GM12878 (cell line): ENCODE measurements around the gene PRR14L. TPM values are rescaled to one million over a fixed set of nuclear protein-coding genes. Genes with fewer than 3 reads are reported as not detected.

Source experiments
- CREM ChIP-seq: IDR thresholded peaks from 2 replicates; pipeline ENCODE4 v1.6.1; 2014; ENCODE audit warnings: antibody characterized with exemption, low read depth
- EED ChIP-seq: sonication (generic); IDR thresholded peaks from 2 replicates; pipeline ENCODE4 v1.6.1; 2016; ENCODE audit warnings: antibody characterized with exemption, low read depth
- HCFC1 ChIP-seq: fragments of 150-350 bp; IDR thresholded peaks from 2 replicates; pipeline ENCODE4 v1.6.1; 2014; ENCODE audit warnings: low read length
- HDGF ChIP-seq: fragments of 450-650 bp; IDR thresholded peaks from 2 replicates; pipeline ENCODE4 v1.6.1; 2016; ENCODE audit warnings: antibody characterized with exemption
- IRF4 ChIP-seq: IDR thresholded peaks from 2 replicates; pipeline ENCODE4 v1.6.1; 2011; ENCODE audit warnings: low read depth, low read length
- KDM1A ChIP-seq: fragments of 200-600 bp; sonication (generic); IDR thresholded peaks from 2 replicates; pipeline ENCODE4 v1.6.1; 2016; ENCODE audit warnings: borderline replicate concordance
- RAD21 ChIP-seq: IDR thresholded peaks from 2 replicates; pipeline ENCODE4 v1.6.1; 2011; ENCODE audit warnings: mild to moderate bottlenecking, low read depth, low read length, moderate library complexity; ENCODE audit not compliant: insufficient read depth
- RB1 ChIP-seq: fragments of 450-650 bp; formaldehyde crosslinking; IDR thresholded peaks from 2 replicates; pipeline ENCODE4 v1.6.1; 2017; ENCODE audit warnings: mild to moderate bottlenecking, borderline replicate concordance
- SIX5 ChIP-seq: IDR thresholded peaks from 2 replicates; pipeline ENCODE4 v1.6.1; 2011; ENCODE audit warnings: mild to moderate bottlenecking, low read depth, low read length, moderate library complexity; ENCODE audit not compliant: severe bottlenecking
- SREBF1 ChIP-seq: IDR thresholded peaks from 2 replicates; pipeline ENCODE4 v1.6.1; 2012; ENCODE audit warnings: mild to moderate bottlenecking, low read length
- WRNIP1 ChIP-seq: IDR thresholded peaks from 2 replicates; pipeline ENCODE4 v1.6.1; 2011; ENCODE audit warnings: low read depth, low read length, improper control_type of control experiment, borderline replicate concordance
- polyA plus RNA-seq, 11 experiments: library from polyadenylated mRNA; depleted of rRNA in 4 of 11; unstranded in 6 of 11; stranded (reverse) in 5 of 11; fragments of >200 nt; fragmentation: Nextera tagmentation in 4 of 11; fragmentation: Illumina TruSeq in 1 of 11; extraction: Ambion mirVana in 4 of 11; extraction: Trizol in 1 of 11; gene quantifications; 1 replicate in 1 of 11; 2 replicates in 10 of 11; pipeline versions ENCODE4 v1.2.1 to v1.2.3, GENCODE V29; 2011 to 2016; ENCODE audit warnings: inconsistent platforms in 2 of 11, missing spikeins in 2 of 11, low read depth in 1 of 11
- total RNA-seq, 4 experiments: library from RNA; depleted of rRNA in 3 of 4; stranded (reverse); fragments of >200 nt in 3 of 4; fragmentation: Illumina TruSeq in 1 of 4; extraction: Trizol in 1 of 4; gene quantifications; 2 replicates each; pipeline versions ENCODE4 v1.2.1 to v1.2.3, GENCODE V29; 2013 to 2021
- TF ChIP-seq, protein P1 (sequence below): IDR thresholded peaks from 2 replicates; pipeline ENCODE4 v1.6.1; 2012; ENCODE audit warnings: improper control_type of control experiment, low read depth, low read length; ENCODE audit not compliant: insufficient replicate concordance
- TF ChIP-seq, protein P2 (sequence below): fragments of 450-650 bp; IDR thresholded peaks from 2 replicates; pipeline ENCODE4 v1.6.1; 2016; ENCODE audit warnings: mild to moderate bottlenecking
- TF ChIP-seq, protein P3 (sequence below): IDR thresholded peaks from 2 replicates; pipeline ENCODE4 v1.6.1; 2012; ENCODE audit warnings: low read depth, low read length, improper control_type of control experiment
- TF ChIP-seq, protein P4 (sequence below), 3 experiments: IDR thresholded peaks in 2 of 3; conservative IDR thresholded peaks in 1 of 3; 2 replicates each; pipeline ENCODE4 v1.5.1; 2011; ENCODE audit warnings: low read depth in 3 of 3, low read length in 3 of 3, mild to moderate bottlenecking in 3 of 3, control low read depth in 2 of 3, moderate library complexity in 2 of 3, inconsistent platforms in 1 of 3, mixed read lengths in 1 of 3; ENCODE audit not compliant: control insufficient read depth in 2 of 3, insufficient read depth in 1 of 3; ENCODE audit errors: extremely low read depth in 1 of 3
- TF ChIP-seq, protein P5 (sequence below): fragments of 450-650 bp; IDR thresholded peaks from 2 replicates; pipeline ENCODE4 v1.6.1; 2017; ENCODE audit warnings: mild to moderate bottlenecking, low read depth, inconsistent platforms; ENCODE audit not compliant: poor library complexity, severe bottlenecking

Gene PRR14L
- total and polyA plus RNA-seq, 10 of the 15 experiments (the other 5 are each of a cell fraction or from before 2014, with no cell fraction given), result 4.2 to 49.0 (median 21.4) TPM

DNA sequence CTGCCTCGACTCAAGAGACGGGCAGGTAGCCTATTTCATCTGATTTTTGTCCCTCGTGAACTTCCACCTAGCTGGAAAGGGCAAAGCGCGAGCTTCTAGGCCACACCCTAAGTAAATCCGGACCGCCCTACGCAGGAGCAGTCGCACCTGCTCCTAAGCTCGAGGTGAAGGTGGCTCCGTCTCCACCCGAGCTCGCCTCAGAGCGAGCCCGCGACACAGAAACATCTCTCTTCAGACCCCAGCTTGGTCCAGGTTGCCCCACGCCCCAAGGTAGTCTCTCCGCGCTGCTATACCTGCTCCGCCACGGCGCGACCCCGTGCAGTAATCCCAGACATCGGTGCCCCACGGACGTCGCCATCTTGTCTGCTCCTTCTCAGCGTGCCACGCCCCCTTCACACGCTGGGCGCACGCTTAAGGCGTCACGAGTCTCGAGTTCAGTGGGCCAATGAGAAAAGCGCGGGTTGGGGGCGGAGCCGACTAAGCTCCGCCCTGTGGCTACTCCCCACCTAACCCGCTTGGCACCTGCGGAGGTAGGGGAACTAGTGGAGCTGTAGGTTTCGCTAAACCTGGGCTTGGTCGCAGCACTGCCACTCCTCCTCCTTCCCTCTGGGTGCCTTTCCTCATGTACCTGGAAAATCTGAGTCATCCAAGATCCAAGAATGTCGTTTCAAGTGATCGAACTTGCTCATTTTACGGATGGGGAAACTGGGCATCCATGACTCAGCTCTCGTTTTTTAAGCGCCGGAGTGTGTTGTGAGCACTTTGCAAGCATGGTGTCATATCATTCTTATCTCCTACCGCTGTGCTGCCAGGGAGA is 87.9 kb downstream of the PRR14L start, which contains the start of gene PISD (continued):
- TF ChIP-seq, protein P1, sequence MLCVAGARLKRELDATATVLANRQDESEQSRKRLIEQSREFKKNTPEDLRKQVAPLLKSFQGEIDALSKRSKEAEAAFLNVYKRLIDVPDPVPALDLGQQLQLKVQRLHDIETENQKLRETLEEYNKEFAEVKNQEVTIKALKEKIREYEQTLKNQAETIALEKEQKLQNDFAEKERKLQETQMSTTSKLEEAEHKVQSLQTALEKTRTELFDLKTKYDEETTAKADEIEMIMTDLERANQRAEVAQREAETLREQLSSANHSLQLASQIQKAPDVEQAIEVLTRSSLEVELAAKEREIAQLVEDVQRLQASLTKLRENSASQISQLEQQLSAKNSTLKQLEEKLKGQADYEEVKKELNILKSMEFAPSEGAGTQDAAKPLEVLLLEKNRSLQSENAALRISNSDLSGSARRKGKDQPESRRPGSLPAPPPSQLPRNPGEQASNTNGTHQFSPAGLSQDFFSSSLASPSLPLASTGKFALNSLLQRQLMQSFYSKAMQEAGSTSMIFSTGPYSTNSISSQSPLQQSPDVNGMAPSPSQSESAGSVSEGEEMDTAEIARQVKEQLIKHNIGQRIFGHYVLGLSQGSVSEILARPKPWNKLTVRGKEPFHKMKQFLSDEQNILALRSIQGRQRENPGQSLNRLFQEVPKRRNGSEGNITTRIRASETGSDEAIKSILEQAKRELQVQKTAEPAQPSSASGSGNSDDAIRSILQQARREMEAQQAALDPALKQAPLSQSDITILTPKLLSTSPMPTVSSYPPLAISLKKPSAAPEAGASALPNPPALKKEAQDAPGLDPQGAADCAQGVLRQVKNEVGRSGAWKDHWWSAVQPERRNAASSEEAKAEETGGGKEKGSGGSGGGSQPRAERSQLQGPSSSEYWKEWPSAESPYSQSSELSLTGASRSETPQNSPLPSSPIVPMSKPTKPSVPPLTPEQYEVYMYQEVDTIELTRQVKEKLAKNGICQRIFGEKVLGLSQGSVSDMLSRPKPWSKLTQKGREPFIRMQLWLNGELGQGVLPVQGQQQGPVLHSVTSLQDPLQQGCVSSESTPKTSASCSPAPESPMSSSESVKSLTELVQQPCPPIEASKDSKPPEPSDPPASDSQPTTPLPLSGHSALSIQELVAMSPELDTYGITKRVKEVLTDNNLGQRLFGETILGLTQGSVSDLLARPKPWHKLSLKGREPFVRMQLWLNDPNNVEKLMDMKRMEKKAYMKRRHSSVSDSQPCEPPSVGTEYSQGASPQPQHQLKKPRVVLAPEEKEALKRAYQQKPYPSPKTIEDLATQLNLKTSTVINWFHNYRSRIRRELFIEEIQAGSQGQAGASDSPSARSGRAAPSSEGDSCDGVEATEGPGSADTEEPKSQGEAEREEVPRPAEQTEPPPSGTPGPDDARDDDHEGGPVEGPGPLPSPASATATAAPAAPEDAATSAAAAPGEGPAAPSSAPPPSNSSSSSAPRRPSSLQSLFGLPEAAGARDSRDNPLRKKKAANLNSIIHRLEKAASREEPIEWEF, result no peak
- TF ChIP-seq EED, result no peak
- peak; percentile 70; the same call in 1 of the 2 replicates for TF ChIP-seq HDGF
- TF ChIP-seq HCFC1, result peak; percentile 76
- TF ChIP-seq IRF4, result no peak
- no peak for TF ChIP-seq RAD21
- peak; percentile 99 for TF ChIP-seq CREM
- TF ChIP-seq, protein P2, sequence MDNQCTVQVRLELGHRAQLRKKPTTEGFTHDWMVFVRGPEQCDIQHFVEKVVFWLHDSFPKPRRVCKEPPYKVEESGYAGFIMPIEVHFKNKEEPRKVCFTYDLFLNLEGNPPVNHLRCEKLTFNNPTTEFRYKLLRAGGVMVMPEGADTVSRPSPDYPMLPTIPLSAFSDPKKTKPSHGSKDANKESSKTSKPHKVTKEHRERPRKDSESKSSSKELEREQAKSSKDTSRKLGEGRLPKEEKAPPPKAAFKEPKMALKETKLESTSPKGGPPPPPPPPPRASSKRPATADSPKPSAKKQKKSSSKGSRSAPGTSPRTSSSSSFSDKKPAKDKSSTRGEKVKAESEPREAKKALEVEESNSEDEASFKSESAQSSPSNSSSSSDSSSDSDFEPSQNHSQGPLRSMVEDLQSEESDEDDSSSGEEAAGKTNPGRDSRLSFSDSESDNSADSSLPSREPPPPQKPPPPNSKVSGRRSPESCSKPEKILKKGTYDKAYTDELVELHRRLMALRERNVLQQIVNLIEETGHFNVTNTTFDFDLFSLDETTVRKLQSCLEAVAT, result peak; percentile 71; the same call in 1 of the 2 replicates
- TF ChIP-seq SIX5, result peak; percentile 37
- peak; percentile 72 for TF ChIP-seq RB1
- TF ChIP-seq SREBF1, result no peak
- TF ChIP-seq, protein P3, sequence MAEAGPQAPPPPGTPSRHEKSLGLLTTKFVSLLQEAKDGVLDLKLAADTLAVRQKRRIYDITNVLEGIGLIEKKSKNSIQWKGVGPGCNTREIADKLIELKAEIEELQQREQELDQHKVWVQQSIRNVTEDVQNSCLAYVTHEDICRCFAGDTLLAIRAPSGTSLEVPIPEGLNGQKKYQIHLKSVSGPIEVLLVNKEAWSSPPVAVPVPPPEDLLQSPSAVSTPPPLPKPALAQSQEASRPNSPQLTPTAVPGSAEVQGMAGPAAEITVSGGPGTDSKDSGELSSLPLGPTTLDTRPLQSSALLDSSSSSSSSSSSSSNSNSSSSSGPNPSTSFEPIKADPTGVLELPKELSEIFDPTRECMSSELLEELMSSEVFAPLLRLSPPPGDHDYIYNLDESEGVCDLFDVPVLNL, result no peak
- no peak for TF ChIP-seq WRNIP1
- no peak for TF ChIP-seq KDM1A
- TF ChIP-seq, protein P4, sequence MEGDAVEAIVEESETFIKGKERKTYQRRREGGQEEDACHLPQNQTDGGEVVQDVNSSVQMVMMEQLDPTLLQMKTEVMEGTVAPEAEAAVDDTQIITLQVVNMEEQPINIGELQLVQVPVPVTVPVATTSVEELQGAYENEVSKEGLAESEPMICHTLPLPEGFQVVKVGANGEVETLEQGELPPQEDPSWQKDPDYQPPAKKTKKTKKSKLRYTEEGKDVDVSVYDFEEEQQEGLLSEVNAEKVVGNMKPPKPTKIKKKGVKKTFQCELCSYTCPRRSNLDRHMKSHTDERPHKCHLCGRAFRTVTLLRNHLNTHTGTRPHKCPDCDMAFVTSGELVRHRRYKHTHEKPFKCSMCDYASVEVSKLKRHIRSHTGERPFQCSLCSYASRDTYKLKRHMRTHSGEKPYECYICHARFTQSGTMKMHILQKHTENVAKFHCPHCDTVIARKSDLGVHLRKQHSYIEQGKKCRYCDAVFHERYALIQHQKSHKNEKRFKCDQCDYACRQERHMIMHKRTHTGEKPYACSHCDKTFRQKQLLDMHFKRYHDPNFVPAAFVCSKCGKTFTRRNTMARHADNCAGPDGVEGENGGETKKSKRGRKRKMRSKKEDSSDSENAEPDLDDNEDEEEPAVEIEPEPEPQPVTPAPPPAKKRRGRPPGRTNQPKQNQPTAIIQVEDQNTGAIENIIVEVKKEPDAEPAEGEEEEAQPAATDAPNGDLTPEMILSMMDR (IDR thresholded peaks at IDR 0.05 in 2 of 3, conservative IDR thresholded peaks at IDR 0.05 in 1 of 3; ENCODE audit: control insufficient read depth in 2 of 3, extremely low read depth in 1 of 3, insufficient read depth in 1 of 3, low read depth in 3 of 3, low read length in 3 of 3), result no peak
- TF ChIP-seq, protein P5, sequence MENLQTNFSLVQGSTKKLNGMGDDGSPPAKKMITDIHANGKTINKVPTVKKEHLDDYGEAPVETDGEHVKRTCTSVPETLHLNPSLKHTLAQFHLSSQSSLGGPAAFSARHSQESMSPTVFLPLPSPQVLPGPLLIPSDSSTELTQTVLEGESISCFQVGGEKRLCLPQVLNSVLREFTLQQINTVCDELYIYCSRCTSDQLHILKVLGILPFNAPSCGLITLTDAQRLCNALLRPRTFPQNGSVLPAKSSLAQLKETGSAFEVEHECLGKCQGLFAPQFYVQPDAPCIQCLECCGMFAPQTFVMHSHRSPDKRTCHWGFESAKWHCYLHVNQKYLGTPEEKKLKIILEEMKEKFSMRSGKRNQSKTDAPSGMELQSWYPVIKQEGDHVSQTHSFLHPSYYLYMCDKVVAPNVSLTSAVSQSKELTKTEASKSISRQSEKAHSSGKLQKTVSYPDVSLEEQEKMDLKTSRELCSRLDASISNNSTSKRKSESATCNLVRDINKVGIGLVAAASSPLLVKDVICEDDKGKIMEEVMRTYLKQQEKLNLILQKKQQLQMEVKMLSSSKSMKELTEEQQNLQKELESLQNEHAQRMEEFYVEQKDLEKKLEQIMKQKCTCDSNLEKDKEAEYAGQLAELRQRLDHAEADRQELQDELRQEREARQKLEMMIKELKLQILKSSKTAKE, result no peak
